GM21786 (cell line): ENCODE results near the gene RAB4B.
"Not testable (repeated sequence)": the region's sequence is repeated elsewhere in the genome, so short reads cannot be mapped to it uniquely, and the experiment has no call there.

ENCODE experiments used
- ATAC-seq: cut with Tn5 transposase; IDR thresholded peaks from one replicate; pipeline ENCODE4 v1.9.1; 2021; ENCODE audit not compliant: unreplicated experiment

The RAB4B gene

DNA sequence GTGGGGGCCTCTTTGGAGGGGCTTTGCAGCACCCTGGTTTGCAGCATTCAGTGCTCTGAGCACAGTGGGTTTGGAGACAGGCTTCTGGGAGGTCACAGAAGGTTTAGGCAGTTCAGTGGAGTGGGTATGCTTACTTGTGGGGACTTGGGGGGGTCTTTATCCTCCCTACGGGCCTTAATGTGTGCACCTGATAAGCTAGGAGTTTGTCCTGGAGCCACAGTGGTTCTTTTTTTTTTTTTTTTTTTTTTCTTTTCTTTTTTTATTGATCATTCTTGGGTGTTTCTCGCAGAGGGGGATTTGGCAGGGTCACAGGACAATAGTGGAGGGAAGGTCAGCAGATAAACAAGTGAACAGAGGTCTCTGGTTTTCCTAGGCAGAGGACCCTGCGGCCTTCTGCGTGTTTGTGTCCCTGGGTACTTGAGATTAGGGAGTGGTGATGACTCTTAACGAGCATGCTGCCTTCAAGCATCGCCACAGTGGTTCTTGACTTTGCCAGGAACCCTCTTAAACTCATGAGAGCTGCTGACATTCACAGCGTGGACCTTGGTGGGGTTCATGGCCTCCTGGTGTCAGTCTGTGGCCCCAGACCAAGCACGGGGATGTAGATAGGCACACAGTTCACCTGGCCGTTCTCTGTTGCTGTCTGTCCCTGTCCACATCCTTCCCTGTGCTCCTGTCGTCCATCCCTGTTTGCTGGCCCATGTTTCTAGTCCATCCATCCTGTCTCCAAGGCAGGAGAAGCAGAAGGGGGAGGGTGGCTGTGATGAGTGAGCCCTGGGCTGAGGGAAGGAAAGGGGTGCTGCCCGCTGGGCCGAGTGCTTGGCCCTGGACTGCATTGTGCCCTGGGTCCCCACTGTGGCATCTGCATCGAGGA, 23.6 kb downstream of the RAB4B start:
- ATAC-seq: no peak

DNA sequence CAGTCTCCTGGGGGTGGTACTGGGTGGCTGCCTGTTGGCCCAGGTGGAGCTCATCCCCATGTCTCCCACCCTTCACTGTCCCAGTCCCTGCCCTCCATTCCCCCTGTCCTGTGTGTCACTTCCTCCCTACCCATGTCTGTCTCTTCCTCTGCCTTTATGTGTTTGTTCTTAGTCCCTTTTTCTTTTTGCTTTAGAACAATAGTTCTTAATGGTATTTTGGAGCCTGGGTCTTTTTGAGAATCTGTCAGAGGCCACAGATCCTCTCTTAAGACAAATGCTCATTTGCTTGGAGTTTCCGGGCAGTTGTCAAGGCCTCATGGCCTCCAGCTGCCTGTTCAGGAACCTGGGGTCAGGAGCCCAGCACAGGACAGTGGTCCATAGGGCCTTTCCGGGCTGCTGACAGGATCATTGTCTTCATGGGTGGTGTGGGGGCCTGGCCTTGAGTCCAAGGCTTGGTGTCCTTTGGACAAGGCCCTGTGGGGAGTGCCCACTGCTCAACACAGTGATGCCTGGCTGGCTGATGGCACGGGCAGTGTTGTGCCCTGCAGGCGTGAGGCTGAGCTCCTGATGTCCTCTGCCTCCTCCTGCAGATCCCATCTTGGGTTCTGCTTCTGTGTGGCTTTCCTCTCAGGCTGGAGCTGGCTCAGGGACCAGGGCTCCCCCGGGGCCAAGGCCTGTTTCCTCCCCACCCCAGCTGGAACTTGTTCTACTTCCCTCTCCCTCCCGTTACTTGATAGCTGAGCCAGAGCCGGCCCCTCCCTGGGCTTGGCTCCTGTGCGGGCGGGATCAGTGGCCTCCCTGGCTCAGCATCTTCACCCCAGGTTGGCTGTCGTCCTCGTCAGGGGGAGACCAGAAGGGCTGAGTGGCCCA, 24.5 kb downstream of the RAB4B start:
- ATAC-seq: no peak

DNA sequence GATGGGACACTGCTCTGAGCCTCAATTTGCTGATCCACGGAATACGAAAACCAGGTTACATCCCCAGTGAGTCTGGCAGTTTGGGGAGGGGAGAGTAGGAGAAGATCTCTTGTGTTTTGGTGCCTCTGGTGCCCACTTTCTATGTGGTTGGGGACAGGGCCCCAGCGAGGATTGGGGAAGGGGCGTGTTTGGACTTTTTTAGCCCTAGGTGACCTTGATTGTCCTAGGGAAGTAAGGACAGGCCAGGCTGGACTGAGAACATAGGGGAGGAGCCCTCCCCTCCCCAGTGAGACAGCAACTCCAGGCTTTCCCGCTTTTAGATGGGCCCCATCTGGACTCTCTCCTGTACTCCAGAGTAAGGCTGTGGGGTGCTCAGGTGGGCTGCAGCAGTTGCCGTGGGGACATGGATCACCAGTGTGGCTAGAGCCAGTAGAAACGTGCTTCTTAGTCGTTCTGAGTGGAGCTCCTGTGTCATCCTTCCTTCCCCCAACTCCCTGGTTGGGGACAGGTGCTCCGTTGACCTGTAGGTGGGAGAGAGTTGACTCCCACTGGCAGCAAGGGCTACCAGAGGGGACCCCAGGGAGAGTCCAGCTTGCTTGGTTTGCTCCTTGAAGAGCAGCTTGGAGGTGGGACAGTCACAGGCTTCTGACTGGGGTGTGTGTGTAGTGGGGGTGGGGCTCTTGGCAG, 25.3 kb downstream of the RAB4B start:
- ATAC-seq: no peak

DNA sequence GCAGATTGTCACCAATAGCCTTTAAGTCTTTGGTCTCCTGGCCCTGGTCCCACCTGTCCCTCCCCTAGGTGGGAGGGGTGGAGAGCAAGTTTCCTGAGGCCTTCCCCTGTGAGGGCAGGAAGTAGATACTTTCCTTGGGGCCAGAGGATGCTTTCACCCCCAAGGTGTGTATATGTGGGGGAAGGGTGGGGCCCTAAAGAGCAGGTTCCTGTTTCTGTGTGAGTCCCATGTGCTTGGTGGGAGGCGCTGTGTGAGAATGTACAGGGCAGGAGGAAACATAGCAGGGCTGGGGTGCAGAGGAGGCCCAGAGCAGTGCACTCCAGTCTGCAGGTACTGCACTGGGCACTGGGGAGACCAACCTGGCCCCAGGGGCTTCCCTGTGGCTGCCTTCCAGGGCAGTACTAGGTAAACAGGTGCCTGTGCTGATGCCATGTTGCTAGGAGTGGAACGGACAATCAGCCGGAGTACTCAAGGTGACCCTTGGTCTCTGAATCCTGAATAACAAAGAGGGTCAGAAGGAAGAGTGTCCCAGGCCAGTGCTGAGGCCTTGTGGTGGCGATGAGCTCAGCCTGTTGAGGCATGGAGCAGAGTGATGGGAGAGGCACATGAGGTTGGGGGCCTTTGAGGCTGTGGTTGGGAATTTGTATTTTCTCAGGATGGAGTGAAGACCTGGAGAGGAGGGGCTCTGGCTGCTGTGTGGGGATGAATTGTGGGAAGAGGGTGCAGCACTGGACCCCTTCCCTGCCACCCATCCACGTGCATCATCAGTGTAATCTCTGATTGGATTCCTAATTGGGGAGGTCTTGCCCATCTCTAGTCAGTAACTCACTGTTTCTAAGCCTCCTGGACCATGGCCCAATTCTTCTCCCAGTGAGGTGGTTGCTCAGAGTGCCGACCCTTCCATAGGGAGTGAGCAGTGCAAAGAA, 26.1 kb downstream of the RAB4B start:
- ATAC-seq: no peak

DNA sequence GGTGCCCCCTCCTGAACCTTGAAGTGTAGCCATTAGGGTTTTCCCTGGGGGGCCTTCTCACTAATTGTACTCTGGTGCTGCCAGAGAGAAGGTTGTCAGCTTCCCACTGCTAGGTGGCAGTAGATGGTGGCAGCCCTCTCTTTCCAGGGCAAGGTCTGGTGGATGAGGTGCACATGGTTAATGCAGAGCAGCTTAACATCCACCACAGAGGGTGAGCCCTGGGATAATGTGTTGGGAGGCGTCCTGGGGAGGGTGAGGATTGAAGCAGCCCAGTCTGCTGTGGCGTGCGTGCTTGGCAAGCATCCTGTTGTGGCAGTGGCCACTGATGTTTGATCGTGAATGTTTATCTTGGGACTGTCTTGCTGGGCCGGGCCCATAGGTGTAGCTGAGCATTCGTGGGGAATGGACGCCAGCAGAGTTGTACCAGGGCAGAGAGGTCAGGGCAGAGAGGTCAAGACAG, 26.8 kb downstream of the RAB4B start:
- no peak for ATAC-seq

DNA sequence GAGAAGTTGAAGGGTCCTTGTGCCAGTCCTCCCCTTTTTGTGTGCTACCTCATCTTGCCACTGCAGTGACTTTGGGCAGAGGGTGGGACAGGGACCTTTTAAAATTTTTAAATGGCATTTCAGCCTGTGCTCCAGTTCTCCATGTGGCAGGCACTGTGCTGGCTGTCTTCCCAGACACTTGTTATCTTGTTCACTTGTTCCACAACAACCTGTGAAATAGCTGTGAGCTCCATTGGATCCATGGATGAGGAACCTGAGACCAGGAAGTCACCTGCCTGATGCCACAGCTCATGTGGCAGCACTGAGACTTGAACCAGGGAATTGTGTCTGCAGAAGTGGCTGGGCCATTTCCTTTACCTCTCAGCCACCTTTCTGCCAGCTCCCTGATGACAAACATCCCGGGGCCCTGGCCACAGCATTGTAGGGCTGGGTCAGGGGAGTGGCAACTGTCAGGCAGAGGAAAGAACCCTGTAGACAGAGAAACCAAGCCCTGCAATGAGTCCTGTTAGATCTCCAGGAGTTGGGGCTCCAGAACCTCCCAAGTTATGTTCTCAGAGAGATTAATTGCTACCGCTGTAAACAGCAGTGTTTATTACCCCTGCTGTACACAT, 27.3 kb downstream of the RAB4B start:
- ATAC-seq: no peak

DNA sequence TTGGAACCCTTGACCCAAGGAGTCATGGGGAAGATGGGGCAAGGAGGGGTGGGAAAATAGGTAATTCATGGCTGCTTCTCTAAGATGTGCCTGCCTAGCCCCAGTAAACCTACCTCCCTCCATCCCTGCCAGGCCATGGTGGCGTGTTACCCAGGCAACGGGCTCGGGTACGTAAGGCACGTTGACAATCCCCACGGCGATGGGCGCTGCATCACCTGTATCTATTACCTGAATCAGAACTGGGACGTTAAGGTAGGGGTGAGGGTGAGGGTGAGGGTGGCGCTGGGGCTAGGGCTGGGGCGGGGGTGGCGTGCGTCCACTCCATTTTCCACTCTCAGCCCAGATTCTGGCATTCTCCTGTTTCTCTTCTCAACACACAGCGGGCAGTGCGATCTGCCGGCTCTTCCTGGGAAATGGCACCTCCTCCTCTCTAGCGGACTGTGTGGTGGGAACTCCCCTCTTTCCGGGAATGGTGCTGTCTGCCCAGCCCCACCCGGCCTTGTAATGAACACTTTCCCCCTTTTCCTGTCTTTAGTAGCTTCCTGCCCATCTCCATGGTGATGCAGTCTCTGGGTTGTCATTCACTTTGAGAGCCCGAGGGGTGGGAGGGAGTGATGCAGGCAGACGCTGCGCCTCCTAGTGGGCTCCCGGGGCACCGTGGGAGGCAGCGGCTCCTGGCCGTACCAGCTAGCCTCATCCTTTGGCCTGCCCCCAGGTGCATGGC, 28.5 kb downstream of the RAB4B start:
- ATAC-seq: peak; percentile 35

DNA sequence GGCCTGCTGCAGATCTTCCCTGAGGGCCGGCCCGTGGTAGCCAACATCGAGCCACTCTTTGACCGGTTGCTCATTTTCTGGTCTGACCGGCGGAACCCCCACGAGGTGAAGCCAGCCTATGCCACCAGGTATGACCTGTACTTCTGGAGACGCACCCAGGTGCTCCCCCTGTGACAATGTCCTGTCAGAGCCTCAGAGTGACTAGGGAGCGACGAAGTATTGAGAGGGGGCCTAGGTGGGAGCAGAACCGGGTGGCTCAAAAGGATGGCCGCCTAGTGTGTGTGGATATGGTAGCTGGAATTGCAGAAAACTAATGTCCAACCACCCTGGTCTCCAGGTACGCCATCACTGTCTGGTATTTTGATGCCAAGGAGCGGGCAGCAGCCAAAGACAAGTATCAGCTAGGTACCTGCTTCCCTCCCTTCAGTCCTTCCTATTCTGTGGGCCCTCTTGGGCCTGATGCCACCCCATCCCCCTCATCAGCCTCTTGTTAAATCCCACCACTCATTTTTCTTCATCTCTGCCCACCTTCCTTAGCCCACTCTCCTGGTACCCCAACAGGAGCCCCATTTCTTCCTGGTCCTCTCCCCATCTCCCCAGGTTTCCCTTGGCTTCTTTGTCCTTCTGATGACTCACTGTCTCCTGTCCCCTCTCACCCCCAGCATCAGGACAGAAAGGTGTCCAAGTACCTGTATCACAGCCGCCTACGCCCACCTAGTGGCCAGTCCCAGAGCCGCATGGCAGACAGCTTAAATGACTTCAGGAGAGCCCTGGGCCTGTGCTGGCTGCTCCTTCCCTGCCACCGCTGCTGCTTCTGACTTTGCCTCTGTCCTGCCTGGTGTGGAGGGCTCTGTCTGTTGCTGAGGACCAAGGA, 29.3 kb downstream of the RAB4B start:
- ATAC-seq: no peak

DNA sequence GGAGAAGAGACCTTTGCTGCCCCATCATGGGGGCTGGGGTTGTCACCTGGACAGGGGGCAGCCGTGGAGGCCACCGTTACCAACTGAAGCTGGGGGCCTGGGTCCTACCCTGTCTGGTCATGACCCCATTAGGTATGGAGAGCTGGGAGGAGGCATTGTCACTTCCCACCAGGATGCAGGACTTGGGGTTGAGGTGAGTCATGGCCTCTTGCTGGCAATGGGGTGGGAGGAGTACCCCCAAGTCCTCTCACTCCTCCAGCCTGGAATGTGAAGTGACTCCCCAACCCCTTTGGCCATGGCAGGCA, 29.9 kb downstream of the RAB4B start:
- ATAC-seq: no peak

DNA sequence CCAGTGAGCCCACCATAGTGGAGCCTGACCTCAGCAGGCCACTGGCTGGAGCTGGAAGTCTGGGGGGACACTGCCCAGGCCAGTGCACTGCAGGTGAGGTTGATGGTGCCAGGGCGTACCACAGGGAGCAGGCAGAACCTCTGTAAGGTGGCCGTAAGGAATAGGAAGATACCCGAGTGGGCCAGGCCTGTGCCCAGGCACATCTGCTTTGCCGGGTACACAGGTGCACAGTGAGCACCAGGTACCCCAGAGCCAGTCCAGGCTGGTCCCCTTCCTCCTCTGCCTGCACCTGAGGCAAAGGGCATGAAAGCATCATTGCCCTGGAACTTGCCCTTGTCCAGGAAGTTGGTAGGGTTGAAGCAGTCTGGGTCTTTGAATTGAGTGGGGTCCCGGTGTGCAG, 30.4 kb downstream of the RAB4B start:
- ATAC-seq: no peak

DNA sequence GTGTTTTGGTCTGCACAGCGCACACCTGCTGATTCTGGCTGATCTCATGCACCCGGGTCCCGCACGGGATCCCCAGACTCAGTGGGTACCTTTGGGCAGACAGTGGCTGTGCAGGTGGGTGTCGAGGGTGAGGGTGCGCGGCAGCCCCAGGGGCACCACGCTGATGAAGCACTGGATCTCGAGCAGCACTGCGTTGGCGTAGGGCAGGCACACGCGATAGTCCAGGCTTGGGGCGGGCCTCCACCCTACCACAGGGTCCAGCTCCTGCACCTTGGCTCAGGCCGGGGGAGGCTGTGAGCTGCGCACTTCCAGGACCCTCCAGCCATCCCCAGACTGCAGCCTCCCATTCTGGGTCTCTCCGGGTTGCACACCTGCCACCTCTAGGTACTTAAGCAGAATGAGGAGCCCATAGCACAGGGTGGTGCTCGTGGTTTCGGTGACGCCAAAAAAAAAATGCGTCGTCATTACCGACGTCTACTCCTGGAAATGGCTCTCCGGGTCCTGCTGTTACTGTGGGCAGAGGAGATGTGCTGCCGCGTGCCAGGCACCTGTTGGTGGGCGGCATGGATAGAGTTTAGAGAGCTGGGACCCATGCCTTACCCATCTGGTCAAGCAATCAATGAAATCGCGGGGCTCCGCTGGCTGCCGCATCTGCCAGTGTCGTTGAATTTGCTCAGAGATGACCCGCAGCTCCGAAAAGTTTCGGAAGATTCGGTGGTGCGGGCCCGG, 31.5 kb downstream of the RAB4B start:
- ATAC-seq: no peak

DNA sequence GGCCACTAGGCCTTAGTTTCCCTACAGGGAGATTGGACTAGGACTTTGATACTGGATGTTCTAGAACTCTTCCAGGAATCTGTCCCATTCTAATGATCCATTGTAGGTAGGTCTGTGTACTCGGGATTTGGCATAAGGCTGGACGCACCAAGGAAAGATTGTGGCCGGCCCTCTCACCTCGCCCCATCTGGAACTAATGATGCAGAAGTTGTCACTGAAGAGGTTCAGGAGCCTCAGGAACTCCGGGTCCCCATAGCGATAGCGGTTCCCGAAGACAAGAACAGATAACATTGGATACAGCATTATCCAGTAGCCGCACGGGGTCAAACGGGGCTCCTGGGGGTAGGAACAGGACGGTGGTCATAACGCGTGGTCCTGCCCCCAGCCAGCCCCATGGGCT, 32.1 kb downstream of the RAB4B start:
- no peak for ATAC-seq

DNA sequence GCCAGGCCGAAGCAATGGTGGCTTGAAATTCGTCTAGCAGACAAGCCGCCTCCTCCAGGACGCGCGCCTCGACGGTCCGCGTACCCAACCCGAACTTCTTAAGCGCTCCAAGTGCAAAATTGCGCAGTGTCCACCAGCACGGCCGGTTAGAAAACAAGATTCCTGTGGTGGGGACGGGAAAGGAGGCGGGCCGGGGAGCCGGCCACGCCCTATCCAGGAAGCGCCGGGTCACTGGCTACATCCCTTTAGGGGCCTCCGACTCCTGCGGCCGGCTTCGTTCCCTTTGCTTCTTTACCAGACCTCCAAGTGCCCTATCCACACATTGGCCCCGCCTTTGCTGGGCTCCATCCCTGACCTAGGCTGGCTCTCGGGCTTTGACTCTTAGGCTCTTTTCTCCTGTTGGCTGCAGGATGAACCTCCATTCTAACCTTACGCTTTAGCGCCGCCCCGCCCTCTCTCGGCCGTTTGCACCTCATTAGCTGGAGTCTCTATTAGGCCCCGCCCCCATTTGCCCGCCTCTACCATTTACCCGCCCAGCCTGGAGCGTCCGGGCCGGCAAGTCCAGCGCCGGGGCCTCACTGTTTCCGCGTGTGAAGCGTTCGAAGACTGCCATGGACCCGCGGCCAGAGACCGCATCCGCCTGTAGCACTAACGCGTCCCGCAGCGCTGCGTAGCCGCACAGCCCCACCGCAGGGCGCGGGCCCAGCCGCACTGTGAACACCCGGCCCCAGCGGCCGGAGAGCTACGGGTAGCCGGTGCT, 32.8 kb downstream of the RAB4B start:
- ATAC-seq: not testable (repeated sequence)

DNA sequence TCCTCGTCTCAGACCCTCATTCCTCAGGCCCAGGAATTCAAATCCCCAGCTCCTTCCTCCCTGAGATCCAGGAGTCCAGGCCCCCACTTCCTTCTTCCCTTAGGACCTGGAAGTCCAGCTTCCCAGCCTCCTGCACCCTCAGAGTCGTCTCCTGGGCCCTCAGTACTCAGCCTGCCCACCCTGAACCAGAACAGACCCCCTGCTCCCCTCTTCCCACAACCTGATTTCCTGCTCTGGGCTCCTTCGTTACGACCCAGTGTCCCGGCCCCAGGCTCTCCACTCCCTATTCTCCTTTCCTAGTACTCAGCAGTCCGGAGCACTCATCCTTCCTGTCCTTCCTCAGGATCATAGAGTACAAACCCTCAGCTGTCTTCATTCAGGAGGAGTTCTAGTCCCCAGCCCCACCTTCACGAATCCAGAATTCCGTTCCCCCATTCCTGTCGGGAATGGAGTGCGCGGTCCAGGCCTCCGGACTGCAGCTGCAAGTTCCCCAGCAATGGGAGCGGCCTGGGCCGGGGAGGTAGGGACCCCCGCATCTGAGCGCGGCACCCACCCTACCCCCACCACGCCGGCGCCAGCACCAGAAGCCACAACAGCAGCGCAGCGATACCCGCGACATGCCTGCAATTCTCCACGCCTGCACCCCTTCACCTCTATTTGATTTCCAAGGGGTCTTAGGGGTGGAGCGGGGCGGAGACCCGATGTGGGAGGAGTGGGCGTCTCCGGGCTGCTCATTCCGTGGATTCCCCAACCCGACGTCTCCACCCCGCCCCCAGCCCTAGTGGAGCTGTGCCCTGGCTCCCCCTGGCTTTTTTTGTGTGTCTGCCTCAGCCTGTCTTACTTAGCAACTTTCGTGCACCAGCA, 33.7 kb downstream of the RAB4B start:
- ATAC-seq: no peak

DNA sequence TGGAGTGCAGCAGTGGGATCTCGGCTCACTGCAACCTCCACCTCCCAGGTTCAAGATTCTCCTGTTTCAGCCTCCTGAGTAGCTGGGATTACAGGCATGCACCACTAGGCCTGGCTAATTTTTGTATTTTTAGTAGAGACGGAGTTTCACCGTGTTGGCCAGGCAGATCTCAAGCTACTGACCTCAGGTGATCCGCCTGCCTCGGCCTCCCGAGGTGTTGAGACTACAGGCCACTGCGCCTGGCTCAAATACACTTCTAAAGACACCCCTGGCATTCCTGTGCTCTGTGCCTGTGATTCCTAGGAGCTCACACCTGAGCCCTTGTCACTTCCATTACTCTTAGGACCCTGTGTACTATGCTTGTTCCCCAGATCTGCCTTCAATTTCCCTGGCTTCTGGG, 34.5 kb downstream of the RAB4B start:
- not testable (repeated sequence) for ATAC-seq

DNA sequence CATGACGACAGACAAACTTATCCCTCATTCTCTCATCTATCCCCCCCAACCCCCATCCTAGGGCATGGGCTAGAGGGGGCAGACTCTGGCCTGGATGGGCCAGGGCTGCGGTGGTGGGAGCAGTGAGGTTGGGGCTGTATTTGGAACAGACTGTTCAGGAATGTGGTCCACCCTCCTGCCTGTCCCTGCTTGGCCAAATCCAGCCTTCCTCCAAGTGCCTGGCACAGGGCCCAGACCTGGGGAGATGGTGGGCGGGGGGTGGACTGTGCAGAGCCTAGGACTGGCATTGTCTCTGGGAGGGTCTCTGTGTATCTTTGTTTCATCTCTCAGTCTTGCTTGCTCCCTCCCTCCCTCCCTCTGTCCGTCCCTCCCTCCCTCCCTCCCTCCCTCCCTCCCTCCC, 35.1 kb downstream of the RAB4B start:
- no peak for ATAC-seq
